HG02852 (cell line): Measurements from ENCODE around the gene ZFAND6.

ENCODE experiments used
- ATAC-seq: cut with Tn5 transposase; IDR thresholded peaks from one replicate; pipeline ENCODE4 v1.9.1; 2021; ENCODE audit warnings: mild to moderate bottlenecking, moderate library complexity; ENCODE audit not compliant: unreplicated experiment

The ZFAND6 gene

GRCh38 chr15:80167936-80168335 lies 108.5 kb downstream of the ZFAND6 start:
- no peak for ATAC-seq

DNA sequence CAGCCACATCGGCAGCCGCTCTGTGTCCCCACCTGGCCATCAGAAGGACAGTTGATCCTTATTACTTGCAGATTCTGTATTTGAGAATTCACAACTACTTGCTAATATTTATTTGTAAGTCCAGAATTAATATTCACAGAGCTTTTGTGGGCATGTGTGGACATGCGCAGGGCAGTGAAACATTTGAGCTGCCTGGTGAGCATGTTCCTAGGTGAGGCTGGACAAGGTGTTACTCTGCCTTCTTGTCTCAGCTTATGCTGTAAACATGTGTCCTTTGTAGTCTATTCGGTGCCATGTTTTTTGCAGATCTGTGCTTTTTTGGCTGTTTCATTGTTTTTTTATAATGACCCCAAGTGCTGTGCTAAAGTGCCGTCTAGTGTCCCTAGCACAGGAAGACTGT lies 108.9 kb downstream of the ZFAND6 start:
- no peak for ATAC-seq

GRCh38 chr15:80169768-80170357 lies 110.4 kb downstream of the ZFAND6 start:
- ATAC-seq: no peak

GRCh38 chr15:80170596-80170995 lies 111.1 kb downstream of the ZFAND6 start:
- no peak for ATAC-seq

DNA sequence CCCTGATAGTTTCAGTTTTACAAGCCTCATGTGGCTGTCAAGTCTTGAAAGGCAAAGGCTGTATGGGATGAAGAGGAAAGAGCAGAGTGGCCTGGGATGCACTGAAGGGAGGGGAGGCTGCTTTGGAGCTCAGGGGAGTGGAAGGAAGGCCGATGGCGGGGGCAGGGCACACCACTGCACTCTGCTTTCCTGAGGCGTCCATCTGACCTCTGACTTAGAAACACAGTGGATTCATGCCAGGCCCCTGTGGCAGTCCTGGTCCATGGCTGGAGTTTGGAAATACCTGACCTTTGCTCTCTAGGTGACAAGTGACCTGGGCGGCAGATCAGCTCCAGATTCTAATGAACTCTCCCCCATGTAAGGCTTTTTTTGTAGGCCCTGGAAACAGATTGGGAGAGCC lies 112.3 kb downstream of the ZFAND6 start:
- ATAC-seq: no peak

DNA sequence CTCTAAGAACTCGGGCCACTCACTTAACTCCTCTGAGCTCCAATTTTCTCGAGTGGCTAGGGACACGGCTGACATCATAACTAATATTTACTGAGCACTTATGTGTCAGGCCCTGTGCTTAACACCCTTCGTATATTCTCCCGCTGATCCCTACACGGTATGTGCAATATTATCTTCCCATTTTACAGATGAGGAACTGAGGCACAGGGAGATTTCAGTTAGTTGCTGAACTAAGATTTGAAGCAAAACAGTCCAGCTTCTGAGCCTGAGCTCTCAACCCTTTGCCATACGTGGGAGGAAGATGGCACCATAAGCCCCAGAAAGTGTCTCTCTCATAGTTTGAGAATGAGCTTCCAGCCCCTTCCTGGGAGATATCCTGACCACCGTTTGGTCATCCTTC lies 112.9 kb downstream of the ZFAND6 start:
- no peak for ATAC-seq

DNA sequence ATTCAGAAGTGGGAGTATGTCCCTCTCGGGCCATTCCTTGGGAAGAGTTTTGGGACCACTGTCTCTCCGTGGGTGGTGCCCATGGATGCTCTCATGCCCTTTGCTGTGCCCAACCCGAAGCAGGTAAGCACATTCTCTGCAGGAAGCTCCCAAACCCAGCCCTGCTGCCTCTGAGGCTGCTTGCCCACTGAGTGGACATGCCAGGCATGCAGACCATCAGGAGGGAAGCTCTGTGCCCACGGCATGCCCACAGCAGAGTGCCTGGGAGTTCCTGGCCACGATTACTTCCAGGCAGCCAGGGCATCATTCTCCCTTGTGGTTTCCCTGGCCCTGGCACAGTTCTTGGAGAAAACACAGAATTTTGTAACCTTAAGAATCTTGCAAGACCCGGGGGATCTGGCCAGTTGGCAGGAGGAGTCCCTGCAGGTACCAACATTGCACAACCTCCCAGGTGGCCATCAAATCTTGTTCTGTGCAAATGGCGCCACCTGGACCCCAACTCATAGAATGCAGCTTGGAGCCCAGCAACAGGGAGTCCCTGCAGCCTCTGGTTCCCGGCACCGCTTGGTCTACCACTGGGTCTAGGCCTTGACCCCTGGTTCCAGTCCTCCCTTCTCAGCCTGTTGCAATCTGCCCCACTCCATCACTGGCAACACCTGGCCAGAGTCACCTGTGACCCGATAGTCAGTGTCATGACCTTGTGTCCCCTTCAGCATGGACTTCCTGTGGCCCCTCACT lies 113.7 kb downstream of the ZFAND6 start:
- peak; percentile 48 for ATAC-seq

- ATAC-seq: no peak
Observed at GRCh38 chr15:80174017-80174746, 114.7 kb downstream of the ZFAND6 start.

- no peak for ATAC-seq
Observed at GRCh38 chr15:80175436-80175835, 116.0 kb downstream of the ZFAND6 start.

GRCh38 chr15:80176443-80176842 lies 117.0 kb downstream of the ZFAND6 start:
- no peak for ATAC-seq

- ATAC-seq: no peak
Observed at GRCh38 chr15:80177156-80177555, 117.7 kb downstream of the ZFAND6 start.

DNA sequence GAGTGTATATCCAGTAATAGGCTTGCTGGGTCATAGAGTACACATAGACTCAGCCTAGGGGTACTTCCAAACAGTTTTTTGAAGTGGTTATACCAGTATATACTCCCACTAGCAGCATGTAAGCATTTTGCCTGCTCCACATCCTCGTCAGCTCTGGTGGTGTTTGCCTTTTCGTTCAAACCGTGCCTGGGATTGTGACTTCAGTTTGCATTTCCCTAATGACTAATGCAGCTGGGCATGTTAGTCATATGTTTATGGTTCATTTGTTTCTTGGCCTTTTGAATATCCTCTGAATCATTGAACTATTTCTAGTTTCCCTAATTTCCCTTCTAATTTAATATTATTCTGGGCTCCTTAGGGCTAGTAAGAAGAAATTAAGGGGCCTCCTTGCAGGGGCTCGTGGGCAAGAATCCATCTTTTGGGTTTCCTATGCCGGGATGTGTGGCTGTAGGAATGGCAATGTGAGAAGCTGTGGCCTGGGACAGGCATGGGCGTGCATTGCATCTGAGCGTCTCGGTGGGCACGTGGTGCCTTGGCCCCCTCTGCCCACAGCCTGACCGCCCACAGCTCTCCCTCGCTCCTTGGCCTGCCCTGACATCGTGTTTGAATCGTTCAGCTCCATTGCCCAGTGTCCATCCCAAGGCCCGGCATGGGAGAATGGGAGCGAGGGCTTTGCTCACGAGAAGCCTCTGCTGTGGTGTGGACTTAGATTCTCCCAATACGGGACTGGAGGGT lies 119.7 kb downstream of the ZFAND6 start:
- no peak for ATAC-seq

- no peak for ATAC-seq
Observed at GRCh38 chr15:80179935-80180334, 120.5 kb downstream of the ZFAND6 start.

DNA sequence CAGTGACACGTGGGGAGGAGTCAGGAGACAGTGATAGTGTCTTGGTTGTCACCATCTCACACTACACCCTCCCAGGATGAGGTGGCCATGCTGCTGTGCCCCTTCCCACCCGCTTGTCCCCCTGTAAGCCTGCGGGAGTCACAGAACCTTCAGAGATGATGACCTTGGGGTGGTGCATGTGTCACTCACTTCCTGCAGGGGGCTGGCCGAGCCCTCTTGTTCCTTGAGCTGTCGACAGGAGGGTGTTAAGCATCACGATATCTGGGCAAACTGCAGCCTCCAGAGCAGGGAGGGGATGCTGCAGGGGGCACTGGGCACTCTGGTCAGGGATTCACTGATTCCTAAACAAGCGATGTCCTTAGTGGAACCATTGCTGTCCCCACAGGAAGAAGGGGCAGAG lies 121.0 kb downstream of the ZFAND6 start:
- no peak for ATAC-seq

- ATAC-seq: no peak
Observed at GRCh38 chr15:80180986-80181385, 121.5 kb downstream of the ZFAND6 start.

- ATAC-seq: no peak
Observed at GRCh38 chr15:80182611-80183261, 123.3 kb downstream of the ZFAND6 start.

- ATAC-seq: no peak
Observed at GRCh38 chr15:80183306-80183705, 123.8 kb downstream of the ZFAND6 start.

DNA sequence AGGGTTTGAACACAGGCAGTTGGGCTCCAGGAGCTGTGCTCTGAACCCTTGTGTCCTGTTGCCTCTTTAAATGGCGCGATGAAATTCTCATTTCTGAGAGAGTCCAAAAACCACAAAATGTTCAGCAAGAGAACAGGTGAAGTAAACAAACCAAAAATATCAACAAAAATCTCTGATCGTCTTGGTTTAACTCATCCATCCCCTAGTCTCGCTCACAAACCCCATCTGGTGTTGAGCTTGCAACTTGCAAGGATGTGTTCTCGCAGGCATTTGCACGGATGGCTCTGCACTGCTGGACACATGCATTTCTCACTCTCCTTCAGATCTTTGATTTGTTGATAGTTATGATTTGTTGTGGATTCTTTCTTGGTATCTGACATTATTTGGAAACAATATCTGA lies 124.4 kb downstream of the ZFAND6 start:
- ATAC-seq: no peak

DNA sequence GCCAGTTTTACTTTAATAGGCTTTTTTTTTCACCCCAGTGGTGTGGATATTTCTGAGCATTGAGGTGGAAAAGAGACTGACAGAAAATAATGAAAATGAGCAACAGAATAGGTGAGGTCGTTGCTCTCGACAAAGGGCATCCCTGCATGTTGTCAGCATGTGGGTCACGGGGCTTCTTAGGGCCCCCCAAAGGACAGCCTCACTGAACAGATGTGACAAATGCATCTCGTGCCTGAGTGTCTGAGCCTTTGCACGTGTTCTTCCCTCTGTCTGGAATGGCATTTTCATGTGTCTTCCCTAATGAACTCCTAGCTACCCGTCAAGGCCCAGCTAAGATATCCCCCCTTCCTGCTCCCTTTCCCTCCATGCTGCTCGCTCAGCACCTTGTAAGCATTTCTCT lies 125.1 kb downstream of the ZFAND6 start:
- ATAC-seq: no peak

GRCh38 chr15:80185152-80185551 lies 125.7 kb downstream of the ZFAND6 start:
- no peak for ATAC-seq

DNA sequence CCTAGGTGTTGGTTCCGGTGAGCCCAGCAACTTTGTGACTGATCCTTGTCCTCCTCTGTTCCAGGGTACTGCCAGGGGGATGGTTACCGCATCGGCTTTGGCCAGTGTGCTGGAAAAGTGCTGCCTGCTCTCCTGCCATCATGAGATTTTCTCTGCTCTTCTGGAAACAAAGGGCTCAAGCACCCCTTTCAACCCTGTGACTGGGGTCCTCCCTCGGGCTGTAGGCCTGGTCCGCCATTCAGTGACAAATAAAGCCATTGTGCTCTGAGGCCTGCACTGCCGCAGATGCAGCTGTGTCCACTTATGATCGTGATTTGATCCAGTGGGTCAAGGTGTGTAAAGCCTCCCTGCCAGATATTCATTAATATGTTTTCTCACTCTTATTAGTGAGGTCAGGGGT lies 126.6 kb downstream of the ZFAND6 start:
- no peak for ATAC-seq
